Limb (tissue), 2 donors: ENCODE results near the gene CDH18.

Experiments
- DNase-seq, 2 donors: peaks; one replicate each; pipeline ENCODE4 v3.0.0-alpha.2; 2016; ENCODE audit errors: extremely low spot score in 2 of 2

The CDH18 gene

DNA sequence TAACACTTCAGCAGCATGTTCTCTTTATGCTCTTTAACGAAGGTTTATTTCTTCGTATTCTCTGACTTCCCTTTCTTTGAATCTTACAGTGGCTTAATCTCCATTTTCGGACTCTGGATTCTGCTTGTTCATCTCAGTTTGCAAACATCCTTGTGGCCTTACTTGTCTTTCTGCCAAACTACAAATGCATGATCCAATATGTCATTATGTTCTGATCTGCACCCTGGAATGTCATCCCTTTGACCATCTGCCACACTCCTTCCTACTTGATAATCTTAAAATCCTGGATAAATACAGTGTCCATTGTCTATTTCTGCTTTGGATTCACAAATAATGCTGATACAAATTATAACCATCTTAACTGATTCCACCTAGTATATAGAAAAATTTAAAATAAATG is 499.2 kb downstream of the CDH18 start:
- DNase-seq = no peak

DNA sequence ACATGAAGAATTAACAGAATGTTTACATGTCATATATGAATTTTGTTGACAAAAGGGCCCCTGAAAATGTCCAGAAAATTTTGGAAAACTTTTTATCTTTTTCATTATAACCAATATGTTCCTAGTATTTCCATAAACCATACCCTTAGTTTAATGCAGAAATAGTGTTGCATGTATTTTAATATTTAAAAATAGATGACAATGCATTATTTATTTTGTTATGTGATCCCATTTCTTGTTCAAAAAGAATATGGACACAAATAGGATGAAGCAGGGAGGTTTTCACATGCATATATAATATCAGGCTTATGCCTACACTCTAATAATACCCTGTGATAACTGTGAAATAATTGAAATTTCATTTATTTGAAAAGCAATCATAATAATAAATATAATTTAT is 500.5 kb downstream of the CDH18 start:
- DNase-seq = no peak

DNA sequence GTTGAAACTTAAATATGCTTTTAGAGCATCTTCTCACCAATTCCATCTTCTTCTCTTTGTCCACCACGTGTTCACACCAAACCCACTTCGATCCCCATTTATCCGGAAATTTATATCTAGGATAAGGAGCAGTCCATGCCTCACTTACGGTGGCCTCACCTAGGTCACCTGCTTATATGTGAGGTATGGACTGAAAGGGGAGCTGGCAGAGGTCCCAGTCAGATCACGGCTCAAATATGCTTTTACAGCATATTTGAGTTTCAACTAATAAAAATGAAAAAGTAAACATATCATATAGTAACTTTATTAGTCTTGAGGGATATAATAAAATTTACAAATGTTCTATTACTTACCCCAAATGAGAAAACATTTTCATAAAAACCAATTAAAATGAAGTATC is 508.4 kb downstream of the CDH18 start:
- DNase-seq = no peak

DNA sequence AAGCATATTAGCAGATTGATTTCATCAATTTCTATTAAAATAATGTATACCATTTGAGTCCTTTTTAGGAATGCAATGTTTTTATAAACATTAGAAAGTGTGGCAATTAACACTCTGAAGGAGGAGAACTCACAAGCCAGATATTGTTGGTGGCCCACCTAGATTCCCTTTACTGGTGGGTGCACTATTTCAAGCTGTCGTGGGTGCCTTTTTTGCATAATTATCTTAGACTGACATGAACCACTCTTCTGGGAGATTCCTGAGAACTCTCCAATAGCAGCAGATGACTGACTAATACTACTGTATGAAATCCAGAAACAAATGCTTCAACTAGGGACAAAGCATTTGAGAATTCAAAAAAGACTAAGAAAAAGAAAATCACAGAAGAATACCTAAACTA is 526.0 kb downstream of the CDH18 start:
- no peak for DNase-seq

DNA sequence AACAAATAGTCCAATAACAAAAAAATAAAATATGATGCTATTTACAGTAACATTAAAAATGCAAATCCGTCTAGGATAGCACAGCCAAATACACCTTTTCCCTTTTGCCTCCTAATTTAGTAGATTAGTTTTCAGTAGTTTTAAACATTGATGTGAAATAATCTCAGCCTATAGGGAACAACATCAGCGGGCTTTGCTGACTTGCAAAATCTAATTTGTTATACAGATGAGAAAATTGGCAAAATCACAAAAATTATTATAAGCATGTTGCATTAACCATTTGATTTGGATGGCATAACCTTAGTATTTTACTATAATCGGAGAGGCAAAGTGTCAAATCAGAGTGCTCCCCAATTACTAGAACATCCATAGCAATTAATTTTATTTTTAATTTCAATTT is 563.5 kb downstream of the CDH18 start:
- DNase-seq = no peak
